MM.1S (cell line): Measurements from ENCODE around the gene FARP1.

ENCODE experiments used
- DNase-seq: peaks from one replicate; pipeline ENCODE4 v3.0.0-alpha.2; 2015
- H2AFZ ChIP-seq: fragments of 300-600 bp; sonication (generic); 2 replicates; pipeline ENCODE4 v1.6.0; 2016; ENCODE audit warnings: antibody characterized with exemption, low read length
- H3F3A ChIP-seq: fragments of 300-600 bp; sonication (generic); 2 replicates; pipeline ENCODE4 v1.6.1; 2016; ENCODE audit warnings: mild to moderate bottlenecking, antibody characterized with exemption, low read length, moderate library complexity, mixed read lengths; ENCODE audit not compliant: insufficient read depth
- H3K27ac ChIP-seq: fragments of 300-600 bp; sonication (generic); 2 replicates; pipeline ENCODE4 v1.5.1; 2016; ENCODE audit warnings: mild to moderate bottlenecking, low read length
- H3K27me3 ChIP-seq: fragments of 300-600 bp; sonication (generic); replicated peaks from 2 replicates; pipeline ENCODE4 v1.6.0; 2016; ENCODE audit warnings: low read length; ENCODE audit not compliant: insufficient read depth
- H3K36me3 ChIP-seq: fragments of 300-600 bp; sonication (generic); replicated peaks from 2 replicates; pipeline ENCODE4 v1.6.1; 2016; ENCODE audit warnings: mild to moderate bottlenecking, low read length, mixed read lengths; ENCODE audit not compliant: insufficient read depth
- H3K4me1 ChIP-seq: fragments of 300-600 bp; sonication (generic); 2 replicates; pipeline ENCODE4 v1.6.1; 2016; ENCODE audit warnings: low read length, mixed read lengths
- H3K4me2 ChIP-seq: fragments of 300-600 bp; sonication (generic); 2 replicates; pipeline ENCODE4 v1.6.0; 2016; ENCODE audit warnings: low read depth, low read length
- H3K4me3 ChIP-seq: fragments of 300-600 bp; sonication (generic); 2 replicates; pipeline ENCODE4 v1.5.1; 2016; ENCODE audit warnings: low read length, mixed read lengths
- H3K79me2 ChIP-seq: fragments of 300-600 bp; sonication (generic); 2 replicates; pipeline ENCODE4 v1.6.1; 2016; ENCODE audit warnings: mixed run types, low read length, mixed read lengths
- H3K9ac ChIP-seq: fragments of 300-600 bp; sonication (generic); 2 replicates; pipeline ENCODE4 v1.6.1; 2016; ENCODE audit warnings: low read length, mixed read lengths
- H3K9me2 ChIP-seq: fragments of 300-600 bp; sonication (generic); replicated peaks from 2 replicates; pipeline ENCODE4 v1.6.1; 2016; ENCODE audit warnings: mild to moderate bottlenecking, low read length, mixed read lengths; ENCODE audit not compliant: insufficient read depth
- H3K9me3 ChIP-seq: fragments of 300-600 bp; sonication (generic); replicated peaks from 2 replicates; pipeline ENCODE4 v1.6.1; 2016; ENCODE audit warnings: mild to moderate bottlenecking, low read length, mixed read lengths; ENCODE audit not compliant: insufficient read depth
- H4K20me1 ChIP-seq: fragments of 300-600 bp; sonication (generic); 2 replicates; pipeline ENCODE4 v1.6.1; 2016; ENCODE audit warnings: mild to moderate bottlenecking, low read length, moderate library complexity, mixed read lengths; ENCODE audit not compliant: insufficient read depth
- CTCF ChIP-seq: fragments of 300-600 bp; sonication (generic); IDR thresholded peaks from 2 replicates; pipeline ENCODE4 v1.5.1; 2016; ENCODE audit warnings: antibody characterized with exemption, low read length, mixed read lengths
- EZH2 ChIP-seq: fragments of 300-600 bp; sonication (generic); optimal IDR thresholded peaks from 2 replicates; pipeline ENCODE3; 2017; ENCODE audit warnings: low read depth, mild to moderate bottlenecking, antibody characterized with exemption, low read length, mixed read lengths
- EZH2phosphoT487 ChIP-seq: fragments of 300-600 bp; sonication (generic); IDR thresholded peaks from 2 replicates; pipeline ENCODE4 v1.6.1; 2018; ENCODE audit warnings: antibody characterized with exemption, low read length

FARP1 gene

GRCh38 chr13:98105929-98106336, 37.0 kb upstream of the FARP1 start:
- Histone ChIP-seq H4K20me1 (no peaks in the 10 kb centered on the region), H3F3A (no peaks in the 10 kb centered on the region), H3K4me3 (no peak overlapping the region), H3K36me3 (no peaks in the 10 kb centered on the region), H3K9me3 (no peaks in the 10 kb centered on the region; the same call in 1 of the 2 replicates), H3K4me2 (no peak overlapping the region), H3K79me2 (no peaks in the 10 kb centered on the region), H3K27me3 (no peaks in the 10 kb centered on the region), H3K9me2 (no peaks in the 10 kb centered on the region), H3K4me1 (no peaks in the 10 kb centered on the region), H2AFZ (no peak overlapping the region), H3K27ac (no peak overlapping the region), H3K9ac (no peak overlapping the region)
- DNase-seq: no peak
- TF ChIP-seq EZH2 (no peak), EZH2phosphoT487 (no peak), CTCF (no peak)

- Histone ChIP-seq H3K9me2 (no peaks in the 10 kb centered on the region), H3K9ac (no peak overlapping the region), H3F3A (no peaks in the 10 kb centered on the region), H3K27me3 (no peaks in the 10 kb centered on the region), H3K4me1 (no peaks in the 10 kb centered on the region), H3K4me3 (no peak overlapping the region), H3K4me2 (no peak overlapping the region), H3K9me3 (no peaks in the 10 kb centered on the region; the same call in 1 of the 2 replicates), H3K79me2 (no peaks in the 10 kb centered on the region), H4K20me1 (no peaks in the 10 kb centered on the region), H2AFZ (no peak overlapping the region), H3K36me3 (no peaks in the 10 kb centered on the region), H3K27ac (no peak overlapping the region)
- TF ChIP-seq EZH2phosphoT487 (no peak), EZH2 (no peak), CTCF (no peak)
- no peak for DNase-seq
Measured at GRCh38 chr13:98108341-98108740, 34.6 kb upstream of the FARP1 start.

- Histone ChIP-seq H3K36me3 (no peaks in the 10 kb centered on the region), H3K4me2 (no peak overlapping the region), H4K20me1 (no peaks in the 10 kb centered on the region), H3K27ac (no peak overlapping the region), H3K9me3 (no peaks in the 10 kb centered on the region; the same call in 1 of the 2 replicates), H3F3A (no peaks in the 10 kb centered on the region), H3K79me2 (no peaks in the 10 kb centered on the region), H3K4me3 (no peak overlapping the region), H3K4me1 (no peaks in the 10 kb centered on the region), H3K9ac (no peak overlapping the region), H3K9me2 (no peaks in the 10 kb centered on the region), H2AFZ (no peak overlapping the region), H3K27me3 (no peaks in the 10 kb centered on the region)
- TF ChIP-seq CTCF (no peak), EZH2 (no peak), EZH2phosphoT487 (no peak)
- DNase-seq: no peak
Measured at GRCh38 chr13:98109226-98109853, 33.6 kb upstream of the FARP1 start.
